NOMO-1 treated with dmso at 0.1 percent for 144 hours (cell line): ENCODE measurements around the gene PHKA2.
"Not testable (repeated sequence)": the region's sequence is repeated elsewhere in the genome, so short reads cannot be mapped to it uniquely, and the experiment has no call there.

Experiments used
- DNase-seq: peaks from one replicate; lab custom pipeline; 2025; ENCODE audit not compliant: unreplicated experiment; lab: John Stamatoyannopoulos, UW

Gene PHKA2, protein sequence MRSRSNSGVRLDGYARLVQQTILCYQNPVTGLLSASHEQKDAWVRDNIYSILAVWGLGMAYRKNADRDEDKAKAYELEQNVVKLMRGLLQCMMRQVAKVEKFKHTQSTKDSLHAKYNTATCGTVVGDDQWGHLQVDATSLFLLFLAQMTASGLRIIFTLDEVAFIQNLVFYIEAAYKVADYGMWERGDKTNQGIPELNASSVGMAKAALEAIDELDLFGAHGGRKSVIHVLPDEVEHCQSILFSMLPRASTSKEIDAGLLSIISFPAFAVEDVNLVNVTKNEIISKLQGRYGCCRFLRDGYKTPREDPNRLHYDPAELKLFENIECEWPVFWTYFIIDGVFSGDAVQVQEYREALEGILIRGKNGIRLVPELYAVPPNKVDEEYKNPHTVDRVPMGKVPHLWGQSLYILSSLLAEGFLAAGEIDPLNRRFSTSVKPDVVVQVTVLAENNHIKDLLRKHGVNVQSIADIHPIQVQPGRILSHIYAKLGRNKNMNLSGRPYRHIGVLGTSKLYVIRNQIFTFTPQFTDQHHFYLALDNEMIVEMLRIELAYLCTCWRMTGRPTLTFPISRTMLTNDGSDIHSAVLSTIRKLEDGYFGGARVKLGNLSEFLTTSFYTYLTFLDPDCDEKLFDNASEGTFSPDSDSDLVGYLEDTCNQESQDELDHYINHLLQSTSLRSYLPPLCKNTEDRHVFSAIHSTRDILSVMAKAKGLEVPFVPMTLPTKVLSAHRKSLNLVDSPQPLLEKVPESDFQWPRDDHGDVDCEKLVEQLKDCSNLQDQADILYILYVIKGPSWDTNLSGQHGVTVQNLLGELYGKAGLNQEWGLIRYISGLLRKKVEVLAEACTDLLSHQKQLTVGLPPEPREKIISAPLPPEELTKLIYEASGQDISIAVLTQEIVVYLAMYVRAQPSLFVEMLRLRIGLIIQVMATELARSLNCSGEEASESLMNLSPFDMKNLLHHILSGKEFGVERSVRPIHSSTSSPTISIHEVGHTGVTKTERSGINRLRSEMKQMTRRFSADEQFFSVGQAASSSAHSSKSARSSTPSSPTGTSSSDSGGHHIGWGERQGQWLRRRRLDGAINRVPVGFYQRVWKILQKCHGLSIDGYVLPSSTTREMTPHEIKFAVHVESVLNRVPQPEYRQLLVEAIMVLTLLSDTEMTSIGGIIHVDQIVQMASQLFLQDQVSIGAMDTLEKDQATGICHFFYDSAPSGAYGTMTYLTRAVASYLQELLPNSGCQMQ

DNA sequence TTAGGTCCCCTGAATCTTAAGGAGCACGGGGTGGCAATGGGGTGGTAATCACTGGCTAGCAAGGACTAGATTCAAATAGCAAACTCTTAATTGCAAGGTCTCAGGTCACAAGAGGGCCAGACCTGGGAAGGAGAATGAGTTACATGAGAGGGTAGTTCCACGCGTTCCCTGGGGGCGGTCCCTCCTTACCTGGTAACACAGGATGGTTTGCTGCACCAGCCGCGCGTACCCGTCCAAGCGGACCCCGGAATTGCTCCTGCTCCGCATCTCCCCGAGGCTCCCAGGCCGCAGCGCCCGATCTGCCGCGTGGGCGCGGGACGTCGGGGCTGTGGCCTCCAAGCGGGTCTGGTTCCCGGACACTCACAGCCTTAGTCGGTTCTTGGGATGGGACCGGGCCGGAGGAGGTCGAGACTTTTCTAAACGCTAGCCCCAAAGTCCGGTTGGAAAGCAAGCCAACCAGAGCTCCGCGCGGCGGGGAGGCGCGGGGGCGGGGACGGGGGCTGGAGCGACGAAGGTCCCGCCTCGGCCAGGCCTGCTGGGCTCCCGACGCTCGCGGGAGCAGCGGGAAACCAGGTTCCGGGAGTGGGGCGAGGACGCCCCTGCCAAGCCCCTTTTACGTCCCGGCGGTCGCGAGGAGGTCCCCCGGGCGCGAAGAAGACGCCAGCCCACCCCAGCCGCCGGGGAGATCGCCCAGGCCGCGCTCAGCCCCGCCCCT lies at the start of gene PHKA2:
Gene PHKA2, minus strand, starts transcription at position 449 of the 715 bp plus-strand sequence. Its CDS starts 182 bp downstream, at position 267.
- peak; percentile 47 for DNase-seq

DNA sequence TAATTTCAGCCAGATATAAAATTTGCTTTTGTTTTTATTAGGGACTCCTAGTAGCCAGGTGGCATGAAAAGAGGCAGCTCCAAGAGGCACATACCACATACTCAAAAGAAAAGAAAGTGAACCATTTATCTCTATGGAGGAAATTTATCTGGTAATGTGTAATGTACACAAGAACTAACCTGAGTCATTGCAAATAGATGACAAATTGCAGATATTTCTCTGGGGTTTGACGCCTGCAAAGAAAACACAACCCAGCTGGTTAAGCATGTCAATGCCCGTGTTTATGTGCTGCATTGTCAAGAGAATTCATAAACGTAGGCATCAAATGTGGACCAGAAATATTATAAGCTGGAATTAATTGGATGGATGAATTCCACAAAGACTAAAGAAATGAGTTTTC lies 46.9 kb upstream of the PHKA2 start:
- DNase-seq = no peak

DNA sequence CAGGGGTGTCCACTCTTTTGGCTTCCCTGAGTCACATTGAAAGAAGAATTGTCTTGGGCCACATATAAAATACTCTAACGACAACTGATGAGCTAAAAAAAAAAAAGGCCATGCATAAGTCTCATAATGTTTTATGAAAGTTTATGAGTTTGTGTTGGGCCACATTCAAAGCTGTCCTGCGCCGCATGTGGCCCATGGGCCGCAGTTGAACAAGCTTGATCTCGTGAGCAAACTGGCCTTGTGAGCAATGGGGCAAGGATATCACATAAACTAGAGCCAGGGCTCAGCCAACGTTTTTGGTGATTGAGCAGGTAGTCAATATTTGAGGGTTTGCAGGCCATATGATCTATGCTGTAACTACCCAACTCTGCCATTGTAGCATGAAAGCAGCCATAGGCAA lies 44.6 kb upstream of the PHKA2 start:
- no peak for DNase-seq

DNA sequence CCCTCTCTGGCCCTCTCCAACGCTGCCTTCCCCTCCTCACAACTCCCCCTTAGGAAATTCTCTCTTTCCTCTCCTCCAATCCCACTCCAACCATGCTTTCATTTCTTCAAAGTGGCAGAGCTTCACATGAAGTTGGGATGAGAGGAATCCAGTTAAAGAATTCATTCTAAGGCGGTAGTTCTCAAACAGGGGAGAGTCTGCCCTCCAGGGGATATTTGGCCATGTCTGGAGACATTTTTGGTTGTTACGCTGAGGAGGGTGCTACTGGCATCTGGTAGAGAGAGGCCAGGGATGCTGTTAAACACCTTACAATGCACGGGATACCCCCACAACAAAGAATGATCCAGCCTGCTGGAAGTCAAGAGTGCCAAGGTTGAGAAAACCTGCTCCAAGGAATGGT lies 40.5 kb upstream of the PHKA2 start:
- DNase-seq = no peak

DNA sequence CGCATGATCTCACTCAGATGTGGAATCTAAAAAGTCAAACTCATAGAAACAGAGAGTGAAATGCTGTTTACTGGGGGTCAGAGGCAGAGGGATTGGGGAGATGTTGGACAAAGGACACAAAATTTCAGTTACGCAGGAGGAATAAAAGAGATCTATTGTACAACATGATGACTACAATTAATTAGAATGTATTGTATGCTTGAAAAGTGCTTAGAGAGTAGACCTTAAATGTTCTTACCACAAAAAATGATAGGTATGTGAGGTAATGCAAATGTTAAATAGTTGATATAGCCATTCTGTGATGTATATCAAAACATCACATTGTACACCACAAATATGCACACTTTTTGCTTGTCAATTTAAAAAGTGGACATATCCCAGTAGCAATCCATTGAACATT lies 36.1 kb upstream of the PHKA2 start:
- no peak for DNase-seq

DNA sequence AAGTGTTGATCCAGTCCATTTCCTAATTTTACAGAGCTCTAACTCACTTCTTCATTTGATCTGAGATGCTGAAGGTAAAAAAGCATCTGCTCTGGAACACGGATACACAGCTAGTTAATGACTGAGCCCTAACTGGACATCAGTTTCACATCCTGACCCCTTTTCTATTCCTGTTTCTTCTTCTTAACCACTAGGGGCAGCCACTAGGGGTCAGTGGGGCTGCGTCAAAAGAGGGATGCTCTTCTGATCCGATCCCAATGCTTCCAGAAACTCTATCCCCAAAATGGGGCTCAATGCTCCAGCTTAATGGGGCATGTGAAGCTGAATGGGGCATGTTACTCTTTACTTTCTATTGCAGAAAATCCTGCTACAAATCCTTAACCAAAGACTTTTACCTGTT lies 33.4 kb upstream of the PHKA2 start:
- DNase-seq = peak; percentile 25

DNA sequence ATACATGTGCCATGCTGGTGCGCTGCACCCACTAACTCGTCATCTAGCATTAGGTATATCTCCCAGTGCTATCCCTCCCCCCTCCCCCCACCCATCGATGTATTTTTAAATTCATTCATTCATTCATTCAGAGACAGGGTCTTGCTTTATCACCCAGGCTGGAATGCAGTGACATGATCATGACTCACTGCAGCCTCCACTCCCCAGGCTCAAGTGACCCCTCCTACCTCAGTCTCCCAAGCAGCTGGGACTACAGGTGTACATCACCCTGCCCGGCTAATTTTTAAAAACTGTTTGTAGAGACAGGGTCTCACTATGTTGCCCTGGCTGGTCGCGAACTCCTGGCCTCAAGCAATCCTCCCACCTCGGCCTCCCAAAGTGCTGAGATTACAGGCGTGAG lies 32.7 kb upstream of the PHKA2 start:
- not testable (repeated sequence) for DNase-seq

DNA sequence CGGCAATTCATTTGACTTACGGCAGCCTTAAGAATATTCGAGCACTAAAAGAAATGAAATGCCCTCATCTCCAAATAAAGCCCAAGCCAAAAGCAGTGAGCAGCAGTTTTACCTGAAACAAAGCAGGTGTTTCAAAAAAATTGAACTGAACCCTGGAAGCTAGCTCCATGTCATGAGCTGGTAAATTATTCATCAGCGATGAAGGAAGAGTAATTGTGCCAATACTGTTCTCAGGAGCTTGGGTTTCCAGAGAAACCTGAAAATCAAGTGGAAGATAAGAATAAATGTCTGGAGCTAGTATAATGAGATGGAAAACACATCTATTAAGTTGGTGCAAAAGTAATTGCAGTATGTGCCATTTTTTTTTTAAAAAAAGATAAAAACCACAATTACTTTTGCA lies 24.0 kb upstream of the PHKA2 start:
- no peak for DNase-seq

DNA sequence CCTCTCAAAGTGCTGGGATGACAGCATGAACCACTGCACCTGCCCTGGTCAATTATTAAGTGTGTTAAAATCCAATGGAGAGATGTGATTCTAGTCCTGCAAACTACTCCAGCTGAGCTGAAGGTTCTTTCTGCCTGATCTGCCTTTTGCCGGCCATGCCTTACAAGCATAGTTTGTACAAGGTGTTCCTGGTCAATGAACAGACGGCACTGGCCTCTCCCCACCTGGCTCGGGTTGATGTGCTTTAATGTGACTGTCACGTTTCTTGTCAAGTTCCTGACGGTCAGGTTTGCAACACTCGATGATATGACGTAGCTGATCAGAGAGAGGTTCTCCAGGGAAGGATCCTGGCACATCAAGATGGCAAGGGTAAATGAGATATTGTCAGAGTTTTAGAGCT lies 23.1 kb upstream of the PHKA2 start:
- DNase-seq = no peak

DNA sequence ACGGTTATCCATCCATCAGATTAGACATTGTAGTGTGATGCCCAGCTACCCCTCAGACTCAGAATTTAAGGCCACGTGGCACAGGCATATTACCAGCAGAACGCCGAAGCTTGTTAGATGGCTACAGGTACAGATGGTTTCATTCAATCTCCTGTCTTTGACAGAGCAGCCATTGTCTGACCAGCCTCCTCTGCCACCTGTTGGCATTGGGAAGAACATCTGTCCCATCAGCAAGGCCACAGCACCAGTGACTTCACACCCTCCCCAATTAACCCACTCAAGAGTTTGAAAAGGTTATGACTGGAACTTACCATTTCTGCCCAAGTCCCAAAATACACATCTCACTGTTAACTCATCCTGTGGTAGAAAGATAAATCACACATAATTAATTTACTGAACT lies 22.0 kb upstream of the PHKA2 start:
- DNase-seq = no peak

DNA sequence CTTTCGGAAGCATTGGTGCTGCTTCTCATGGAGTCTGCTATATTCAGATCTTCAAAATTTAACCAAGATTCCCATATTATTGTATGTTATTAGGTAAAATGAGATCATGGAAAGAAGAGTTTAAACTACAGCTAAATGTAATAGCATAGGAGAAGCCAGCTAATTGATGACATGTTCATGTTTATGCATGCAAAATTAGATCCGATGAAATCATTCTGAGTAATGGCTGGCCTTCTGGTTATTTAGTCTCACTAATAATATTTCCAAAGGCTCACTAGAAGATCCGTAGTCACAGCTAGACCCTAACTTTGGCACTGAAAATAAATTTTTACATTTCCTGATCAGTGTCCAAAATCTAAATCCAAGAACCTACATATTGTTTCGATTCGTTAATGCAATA lies 19.8 kb upstream of the PHKA2 start:
- DNase-seq = no peak

DNA sequence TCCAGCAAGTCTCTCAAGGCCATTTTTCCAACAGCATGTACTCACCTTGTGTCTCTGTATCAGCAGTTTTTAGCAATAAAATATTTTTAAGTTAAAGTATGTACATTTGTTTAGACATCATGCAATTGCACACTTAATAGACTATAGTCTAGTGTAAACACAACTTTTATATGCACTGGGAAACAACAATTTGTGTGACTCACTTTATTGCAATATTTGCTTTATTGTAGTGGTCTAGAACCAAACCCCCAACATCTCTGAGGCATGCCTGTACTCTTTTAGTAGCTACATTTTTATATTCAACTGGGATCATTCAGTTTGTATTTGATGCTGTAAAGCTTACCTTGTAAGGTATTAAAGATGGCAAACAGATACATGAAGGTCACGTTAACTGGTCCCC lies 14.7 kb upstream of the PHKA2 start:
- DNase-seq = no peak

DNA sequence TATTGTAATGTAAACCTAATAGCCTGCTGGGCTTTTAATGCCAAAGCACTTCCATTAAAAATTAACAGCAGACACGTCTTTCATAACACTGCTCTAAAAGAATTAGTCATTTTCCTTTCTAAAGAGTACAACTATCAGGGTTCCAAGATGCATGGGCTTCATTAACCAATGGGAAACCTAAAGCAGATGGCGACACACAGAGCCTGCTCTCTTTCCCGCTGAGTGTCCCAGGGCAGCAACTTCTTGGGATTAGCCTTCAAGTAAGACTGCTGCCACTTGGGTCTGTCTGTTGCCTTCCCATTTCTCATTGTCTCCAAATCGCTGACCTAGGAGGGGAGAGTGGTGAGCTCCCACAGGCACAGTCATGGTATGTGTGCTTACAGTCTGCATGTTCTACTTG lies 14.0 kb upstream of the PHKA2 start:
- DNase-seq = no peak

DNA sequence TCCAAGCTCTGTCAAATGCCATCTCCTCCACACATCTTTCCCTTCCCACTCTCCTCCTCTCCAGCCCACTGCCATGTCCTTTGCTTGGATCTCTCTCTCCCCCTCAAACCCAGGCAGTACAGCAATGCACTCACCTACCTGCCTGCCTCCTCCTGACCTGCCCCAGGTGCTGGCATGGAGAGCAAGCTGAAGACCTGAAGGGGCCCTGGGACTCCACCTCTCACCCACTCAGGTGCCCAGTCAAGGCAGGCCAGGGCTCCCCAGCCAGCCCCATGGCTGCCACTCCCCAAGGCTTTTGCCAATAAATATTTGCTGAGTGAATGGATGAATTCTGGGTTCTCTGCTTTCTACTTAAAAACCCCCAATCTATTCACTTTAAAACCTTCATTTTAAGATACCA lies 12.6 kb upstream of the PHKA2 start:
- no peak for DNase-seq

DNA sequence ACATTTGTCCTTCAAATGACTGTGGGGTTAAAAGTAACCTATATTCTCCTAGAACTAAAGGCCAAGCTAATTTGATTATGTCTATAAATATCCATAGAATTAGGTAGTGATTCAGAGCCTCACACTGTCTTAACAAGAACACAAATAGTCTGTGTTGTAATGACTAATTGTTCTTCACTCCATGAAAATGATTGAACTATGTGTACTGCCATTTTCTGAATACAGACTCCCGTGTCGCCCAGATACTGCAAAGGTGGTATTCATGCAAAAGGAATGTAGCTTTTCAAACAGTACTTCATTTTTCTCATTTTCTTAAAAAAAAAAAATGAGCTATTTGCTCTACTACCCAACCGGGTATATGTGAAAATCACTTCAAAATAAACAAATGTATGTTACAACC lies 11.3 kb upstream of the PHKA2 start:
- no peak for DNase-seq

DNA sequence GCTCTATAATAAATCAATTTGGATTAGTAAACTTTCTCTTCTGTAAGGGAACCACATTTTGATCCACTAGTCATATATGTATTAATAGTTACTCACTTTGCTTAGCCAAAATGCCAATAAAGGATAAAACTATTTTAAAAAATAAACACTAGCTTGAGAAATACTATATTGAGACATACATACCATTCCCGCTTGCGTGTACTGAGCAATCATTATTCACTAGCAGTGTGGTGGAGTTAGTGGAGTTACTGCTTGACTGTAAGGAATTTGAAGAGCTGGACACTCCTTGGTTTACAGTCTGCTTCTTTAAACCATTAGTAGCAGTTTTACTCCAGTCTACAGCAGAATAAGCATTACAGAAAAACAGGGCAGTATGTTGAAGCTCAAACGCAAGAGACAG lies 10.8 kb upstream of the PHKA2 start:
- no peak for DNase-seq

DNA sequence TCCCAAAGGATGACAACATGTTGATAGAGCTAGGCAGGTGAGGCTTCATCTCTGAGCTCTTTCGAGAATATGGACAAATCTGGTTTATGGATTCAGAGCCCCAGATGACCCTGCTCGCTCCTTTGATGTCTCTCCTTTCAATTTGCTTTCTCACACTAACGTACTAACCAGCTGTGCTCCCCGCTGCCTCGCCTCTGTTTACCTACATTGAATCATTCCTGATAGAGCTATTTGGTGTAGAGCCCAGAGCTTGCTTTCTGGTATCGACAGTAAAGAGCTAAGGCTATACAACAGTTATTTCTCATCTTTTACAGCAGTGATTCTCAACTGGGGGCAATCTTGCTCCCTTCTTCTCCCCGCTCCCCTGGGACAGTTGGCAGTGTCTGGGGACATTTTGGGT lies 8.9 kb upstream of the PHKA2 start:
- no peak for DNase-seq

DNA sequence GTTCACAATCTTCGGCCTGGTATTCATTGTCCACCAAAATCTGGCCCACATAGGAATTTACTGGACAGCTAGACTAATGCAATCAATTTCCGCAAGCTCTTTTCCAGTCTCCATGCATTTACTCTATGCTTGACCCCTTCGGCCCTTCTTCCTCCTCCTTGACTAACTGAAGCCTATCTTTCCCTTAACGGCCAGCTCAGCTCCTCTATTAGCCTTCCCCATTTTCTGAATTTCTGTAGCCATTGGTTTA lies 1.2 kb upstream of the PHKA2 start:
- DNase-seq = no peak

DNA sequence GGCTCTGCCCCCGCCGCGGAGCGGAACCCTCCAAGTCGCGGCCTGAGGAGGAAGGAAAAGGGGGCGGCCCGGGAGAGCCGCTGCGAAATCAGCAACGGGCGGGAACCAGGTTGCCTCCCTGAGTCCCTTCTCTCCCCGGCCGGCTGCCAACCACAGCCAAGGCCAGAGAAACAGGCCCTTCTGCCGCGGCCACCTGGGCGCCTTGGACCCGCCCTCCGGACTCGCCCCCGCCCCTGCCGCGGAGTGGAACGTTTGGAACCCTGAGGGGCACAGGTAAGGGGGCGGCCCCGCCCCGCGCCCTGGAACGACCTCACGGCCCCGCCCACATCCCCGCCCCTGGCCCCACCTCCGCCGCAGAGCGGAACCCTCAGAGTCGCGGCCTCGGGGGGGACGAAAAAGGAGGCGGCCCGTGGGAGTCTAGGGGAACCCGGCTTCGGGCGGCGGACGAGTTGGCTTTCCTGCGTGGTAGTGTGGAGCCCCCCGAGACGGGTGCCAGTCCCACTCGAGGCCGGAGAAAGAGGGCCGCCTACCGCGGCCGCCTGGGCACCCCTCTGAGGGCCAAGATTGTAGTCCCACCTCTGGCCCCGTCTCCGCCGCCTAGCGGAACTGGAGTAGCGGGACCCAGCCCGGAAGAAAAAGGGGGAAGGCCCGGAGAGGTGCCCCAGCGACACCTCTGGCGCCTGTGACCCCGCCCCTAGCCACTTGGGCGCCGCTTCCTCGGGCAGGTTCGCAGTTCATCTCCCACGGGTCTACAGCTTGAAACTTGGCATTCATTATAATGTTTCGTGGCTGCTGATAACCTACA lies 669 bp upstream of the PHKA2 start:
- DNase-seq = peak; percentile 61

DNA sequence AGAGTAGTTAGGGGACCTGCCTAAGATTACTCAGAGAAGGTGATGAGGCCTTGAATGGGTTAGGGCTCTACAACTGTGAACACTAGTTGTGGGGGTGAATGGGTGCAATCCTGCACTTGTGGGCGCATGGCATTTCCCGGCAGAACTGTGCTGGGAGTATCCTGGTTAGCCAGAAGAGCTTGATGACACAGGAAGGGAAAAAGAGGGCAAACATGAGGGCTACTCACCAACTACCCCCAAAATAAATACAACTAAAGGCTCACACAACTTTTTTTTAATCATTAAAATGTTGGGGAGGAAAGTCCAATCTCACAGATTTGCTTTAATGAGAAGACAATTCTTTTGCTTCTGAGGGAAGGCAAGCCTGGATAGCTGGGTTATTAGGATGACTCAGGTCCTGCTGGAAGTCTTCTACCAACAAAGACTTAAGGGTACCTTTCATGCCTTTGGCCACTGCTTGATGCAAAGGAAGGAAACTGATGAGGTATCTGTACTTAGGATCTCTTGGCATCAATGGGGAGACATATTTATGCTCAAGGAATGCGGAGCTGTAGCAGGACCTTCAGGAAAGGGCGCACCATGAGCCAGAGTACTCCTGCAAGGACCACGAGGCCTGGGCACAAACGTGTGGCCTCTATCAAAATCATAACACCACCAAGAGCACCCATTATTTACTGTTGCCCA lies 2.6 kb downstream of the PHKA2 start:
- no peak for DNase-seq
